GM18505 (cell line): Measurements from ENCODE around the gene PUS1.
"Not testable (repeated sequence)": the region's sequence is repeated elsewhere in the genome, so short reads cannot be mapped to it uniquely, and the experiment has no call there.

Experiments
- ATAC-seq: cut with Tn5 transposase; IDR thresholded peaks from one replicate; pipeline ENCODE4 v1.9.1; 2021; ENCODE audit not compliant: unreplicated experiment
- POLR2A ChIP-seq: IDR thresholded peaks from 4 replicates; pipeline ENCODE4 v1.6.1; 2011; ENCODE audit warnings: borderline replicate concordance; ENCODE audit not compliant: insufficient read depth, insufficient read length; ENCODE audit errors: extremely low read depth

Gene PUS1

DNA sequence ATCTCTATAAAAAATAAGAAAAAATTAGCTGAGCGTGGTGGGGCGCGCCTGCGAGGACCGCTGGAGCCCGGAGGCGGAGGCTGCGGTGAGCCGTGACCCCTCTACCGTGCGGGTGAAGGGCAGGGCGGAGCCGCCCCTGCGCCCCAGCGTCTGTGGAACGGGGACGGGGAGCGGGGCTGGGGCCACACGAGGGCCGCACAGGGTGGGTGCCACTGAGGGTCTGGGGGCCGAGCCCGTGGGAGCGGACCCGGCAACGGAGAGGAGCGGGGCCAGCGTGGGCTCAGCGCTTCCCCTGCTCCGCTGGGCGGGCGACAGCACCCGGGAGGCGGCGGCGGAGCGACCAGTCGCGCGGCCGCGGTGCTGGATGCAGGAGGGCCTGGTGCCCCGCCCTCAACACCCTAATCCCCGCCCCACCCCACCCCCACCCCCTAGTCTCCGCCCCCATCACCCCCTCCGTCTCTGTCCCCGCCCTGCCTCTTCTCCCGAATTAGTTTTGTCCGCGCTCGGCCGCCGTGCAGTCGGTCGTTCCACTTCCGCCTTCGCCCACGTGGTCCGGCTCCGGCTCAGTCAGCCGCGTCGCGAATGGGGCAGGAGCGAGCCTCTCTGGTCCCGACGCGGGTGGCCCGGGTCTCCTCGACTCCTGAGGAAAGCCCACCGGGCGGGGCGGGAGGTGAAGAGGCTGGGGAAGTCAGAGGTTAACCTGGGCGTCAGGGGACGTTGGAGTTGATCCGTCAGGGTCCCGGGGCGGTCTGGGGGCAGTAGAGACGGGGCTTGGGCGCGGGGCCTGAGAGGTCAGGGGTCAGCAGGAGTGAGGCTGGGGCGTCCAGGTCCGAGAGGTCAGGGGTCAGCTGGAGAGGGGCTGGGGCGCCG is at the start of gene PUS1:
PUS1 (plus strand) TSS at position 566 of the 870 bp plus-strand sequence. CDS start 447 bp downstream, outside the sequence.
- peak; percentile 65 for ATAC-seq
- peak; percentile 91 for TF ChIP-seq POLR2A

- TF ChIP-seq POLR2A, result no peak
- no peak for ATAC-seq
Measured at GRCh38 chr12:131882804-131883520, 46.1 kb upstream of the PUS1 start.

DNA sequence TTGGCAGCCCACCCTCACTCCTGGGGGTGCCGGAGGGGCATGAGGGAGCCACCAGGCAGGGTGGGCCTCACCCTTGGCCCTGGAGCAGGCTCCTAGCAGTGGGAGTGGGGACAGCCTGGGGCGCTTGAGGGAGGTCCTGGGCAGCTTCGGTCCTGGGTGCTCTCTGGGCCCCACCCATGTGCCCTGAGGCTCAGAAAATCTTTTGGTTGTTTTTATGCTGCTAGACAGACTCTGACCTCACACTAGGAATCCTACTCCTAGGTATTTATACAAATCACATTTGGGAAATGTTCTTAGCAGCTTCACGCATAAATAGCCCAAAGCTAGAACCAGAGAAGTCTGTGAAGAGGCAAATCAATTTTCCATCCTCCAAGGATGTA is 45.6 kb upstream of the PUS1 start:
- no peak for ATAC-seq

DNA sequence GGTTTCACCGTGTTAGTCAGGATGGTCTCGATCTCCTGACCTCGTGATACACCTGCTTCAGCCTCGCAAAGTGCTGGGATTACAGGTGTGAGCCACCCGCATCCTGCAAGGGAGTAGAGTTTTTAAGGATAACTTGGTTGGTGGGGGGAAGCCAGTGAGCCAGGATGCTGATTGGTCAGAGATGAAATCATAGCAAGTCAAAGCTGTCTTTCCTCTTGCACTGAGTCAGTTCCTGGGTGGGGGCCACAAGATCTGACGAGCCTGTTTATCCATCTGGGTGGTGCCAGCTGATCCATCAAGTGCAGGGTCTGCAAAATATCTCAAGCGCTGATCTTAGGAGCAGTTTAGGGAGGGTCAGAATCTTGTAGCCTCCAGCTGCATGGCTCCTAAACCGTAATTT is 44.0 kb upstream of the PUS1 start:
- ATAC-seq, result not testable (repeated sequence)

More for the DNA sequence above, 45.6 kb upstream of the PUS1 start:
- TF ChIP-seq POLR2A, result no peak

- no peak for ATAC-seq
- no peak for TF ChIP-seq POLR2A
Measured at GRCh38 chr12:131885543-131886057, 43.5 kb upstream of the PUS1 start.

DNA sequence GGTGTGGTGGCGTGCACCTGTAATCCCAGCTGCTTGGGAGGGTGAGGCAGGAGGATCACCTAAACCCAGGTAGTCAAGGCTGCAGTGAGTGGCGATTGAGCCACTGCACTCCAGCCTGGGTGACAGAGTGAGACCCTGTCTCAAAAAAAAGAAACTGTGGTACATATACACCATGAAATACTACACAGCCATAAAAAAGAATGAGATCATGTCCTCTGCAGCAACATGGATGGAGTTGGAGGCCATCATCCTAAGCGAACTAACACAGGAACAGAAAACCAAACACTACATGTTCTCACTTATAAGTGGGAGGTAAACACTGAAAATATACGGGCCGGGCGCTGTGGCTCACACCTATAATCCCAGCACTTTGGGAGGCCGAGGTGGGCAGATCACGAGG is 37.4 kb upstream of the PUS1 start:
- not testable (repeated sequence) for ATAC-seq

- no peak for TF ChIP-seq POLR2A
- ATAC-seq, result no peak
Measured at GRCh38 chr12:131892711-131893604, 36.1 kb upstream of the PUS1 start.

GRCh38 chr12:131893605-131894312 is 35.3 kb upstream of the PUS1 start:
- no peak for ATAC-seq
- no peak for TF ChIP-seq POLR2A

GRCh38 chr12:131894313-131894860 is 34.7 kb upstream of the PUS1 start, which contains the start of gene ULK1:
TSS of gene ULK1 (plus strand) at chr12:131894622. CDS start at chr12:131895002, 380 bp downstream.
- peak; percentile 79 for ATAC-seq
- TF ChIP-seq POLR2A, result peak; percentile 82

- ATAC-seq, result peak; percentile 6
- no peak for TF ChIP-seq POLR2A
Measured at GRCh38 chr12:131894981-131895639, 34.0 kb upstream of the PUS1 start.

GRCh38 chr12:131895640-131896079 is 33.4 kb upstream of the PUS1 start:
- no peak for TF ChIP-seq POLR2A
- ATAC-seq, result no peak
